CD4-positive, alpha-beta T cell treated with Interleukin-12 subunit alpha and Interleukin-12 subunit beta, for 1 hour (primary cell): ENCODE data around the gene ZNF219.
"Not testable (repeated sequence)": the region's sequence is repeated elsewhere in the genome, so short reads cannot be mapped to it uniquely, and the experiment has no call there.

Experiments
- DNase-seq: peaks from one replicate; pipeline ENCODE4 v3.0.0-alpha.2; 2020

ZNF219 gene

DNA sequence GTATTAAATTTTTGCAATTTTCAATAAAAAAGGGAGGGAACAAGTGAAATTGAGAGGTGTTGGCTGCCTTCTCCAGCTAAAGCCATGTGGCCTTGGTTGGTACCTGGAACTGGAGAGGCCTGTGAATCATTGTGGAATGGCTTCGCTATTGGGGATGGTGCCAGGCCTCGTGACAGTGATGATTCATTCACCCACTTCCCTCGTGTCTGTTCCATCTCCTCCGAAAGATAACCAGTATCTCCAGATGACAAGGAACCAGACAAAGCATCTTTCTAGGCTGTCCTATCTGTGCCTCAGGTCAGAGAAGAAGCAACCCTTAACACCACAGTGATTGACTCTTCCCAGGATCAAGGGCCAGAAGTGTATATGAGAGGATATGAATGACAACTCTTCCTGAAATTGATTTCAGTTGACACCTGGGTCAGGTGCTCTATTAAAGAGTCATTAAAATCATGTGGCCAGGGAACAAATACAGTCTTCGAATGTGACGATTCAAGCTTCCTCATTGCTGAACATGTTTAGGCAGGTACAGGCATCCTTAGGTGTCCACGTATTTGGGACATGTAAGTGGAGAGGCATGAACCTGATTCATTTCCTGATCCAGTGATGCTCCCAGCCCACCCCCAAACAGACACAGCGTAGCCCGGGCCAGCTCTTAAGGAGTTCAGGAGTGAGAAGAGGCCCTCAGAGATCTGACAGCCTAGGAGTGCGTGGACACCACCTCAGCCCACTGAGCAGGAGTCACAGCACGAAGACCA lies 56.6 kb downstream of the ZNF219 start, which contains the start of gene RNASE7:
Gene RNASE7 (plus strand): TSS at position 687 of the 758 bp plus-strand sequence. CDS start 631 bp downstream, outside the sequence.
- no peak for DNase-seq

DNA sequence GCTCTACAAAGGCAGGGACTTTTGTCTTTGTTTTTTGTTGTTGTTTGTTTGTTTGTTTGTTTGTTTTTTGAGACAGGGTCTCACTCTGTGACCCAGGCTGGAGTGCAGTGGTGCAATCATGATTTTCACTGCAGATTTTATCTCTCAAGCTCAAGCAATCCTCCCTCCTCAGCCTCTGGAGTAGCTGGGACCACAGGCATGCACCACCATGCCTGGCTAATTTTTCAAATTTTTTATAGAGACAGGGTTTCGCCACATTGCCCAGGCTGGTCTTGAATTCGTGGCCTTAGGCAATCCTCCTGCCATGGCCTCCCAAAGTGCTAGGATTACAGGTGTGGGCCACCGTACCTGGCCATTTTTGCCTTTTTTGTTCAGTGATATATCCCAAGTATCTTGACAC lies 57.5 kb downstream of the ZNF219 start:
- not testable (repeated sequence) for DNase-seq

DNA sequence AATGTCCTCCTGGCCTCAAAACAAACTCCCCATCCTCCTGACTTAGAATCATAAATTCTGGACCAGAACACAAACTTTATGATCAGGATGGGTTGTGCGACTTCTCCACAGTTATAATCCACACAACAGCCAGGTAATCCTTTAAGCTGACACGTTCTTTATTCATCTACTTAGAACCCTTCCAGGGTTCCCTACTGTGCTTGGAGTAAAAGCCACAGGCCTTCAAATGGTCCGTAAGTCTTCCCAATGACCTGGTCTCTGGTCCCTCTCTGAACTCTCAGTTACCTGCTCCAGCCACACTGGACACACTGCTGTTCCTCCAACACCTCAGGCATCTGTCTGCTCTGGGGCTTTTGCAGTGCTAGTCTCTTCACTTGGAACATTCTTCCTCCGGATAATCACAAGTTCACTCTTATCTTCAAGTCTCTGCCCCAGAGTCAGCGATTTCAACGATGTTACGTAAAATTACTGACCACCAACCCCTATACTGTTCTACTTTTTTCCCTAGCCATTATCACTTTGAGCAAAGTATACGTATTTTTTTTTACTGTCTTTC lies 58.0 kb downstream of the ZNF219 start:
- DNase-seq, result no peak
